ENCODE measurements around the gene SRCAP.

GRCh38 chr16:30764086-30764485, 65.1 kb downstream of the SRCAP start:
- no peak for TF ChIP-seq NFRKB (IDR thresholded peaks at IDR 0.05)
- no peak for TF ChIP-seq CTBP1 (IDR thresholded peaks at IDR 0.05; ENCODE audit: borderline replicate concordance)
- TF ChIP-seq FOXA1 (IDR thresholded peaks at IDR 0.05), result no peak
- no peak for TF ChIP-seq TARDBP (IDR thresholded peaks at IDR 0.05)
- TF ChIP-seq ZNF384 (IDR thresholded peaks at IDR 0.05), result no peak
- TF ChIP-seq BHLHE40 (IDR thresholded peaks at IDR 0.05; ENCODE audit: borderline replicate concordance), result no peak
- no peak for TF ChIP-seq FOXK2 (IDR thresholded peaks at IDR 0.05)
- TF ChIP-seq FOXM1 (IDR thresholded peaks at IDR 0.05; ENCODE audit: borderline replicate concordance), result no peak
- TF ChIP-seq ARNT (IDR thresholded peaks at IDR 0.05), result no peak
- TF ChIP-seq SP1 (IDR thresholded peaks at IDR 0.05), result no peak
- TF ChIP-seq SUZ12 (IDR thresholded peaks at IDR 0.05), result no peak
- no peak for TF ChIP-seq HDGF (IDR thresholded peaks at IDR 0.05; ENCODE audit: borderline replicate concordance)
